LNCaP clone FGC (cell line): ENCODE results near the gene CCDC70.

Experiments
- DNase-seq: peaks from one replicate; pipeline ENCODE4 v3.0.0-alpha.2; 2011; ENCODE audit warnings: low read depth
- H3K4me3 ChIP-seq: 2 replicates; pipeline ENCODE4 v1.5.1; 2011; ENCODE audit warnings: mild to moderate bottlenecking, low read depth, low read length, control low read depth
- TF ChIP-seq, protein P1 (sequence below): IDR thresholded peaks from 2 replicates; pipeline ENCODE4 v1.5.1; 2012; ENCODE audit warnings: mild to moderate bottlenecking; ENCODE audit not compliant: control insufficient read depth, insufficient read depth; ENCODE audit errors: extremely low read depth

CCDC70 gene

DNA sequence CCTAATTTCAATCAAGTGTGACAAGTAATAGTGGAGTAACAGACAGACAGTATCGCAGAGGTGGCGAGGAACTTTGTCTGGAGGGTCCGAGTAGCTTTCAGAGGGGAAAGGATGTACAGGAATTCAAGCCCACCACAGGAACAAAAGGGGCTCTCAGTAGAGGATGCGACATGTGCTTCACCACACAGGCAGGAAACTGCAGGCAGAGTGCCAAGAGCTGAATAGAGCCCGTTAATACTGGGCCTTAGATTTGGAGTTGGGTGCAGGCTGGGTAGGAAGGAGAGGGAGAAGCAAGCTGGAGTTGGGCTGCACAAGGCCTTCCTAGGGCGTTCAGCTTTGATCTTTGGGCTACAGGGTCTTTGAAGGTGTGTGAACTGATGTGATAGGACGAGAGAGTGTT is 1.2 kb downstream of the CCDC70 start:
- TF ChIP-seq, protein P1, sequence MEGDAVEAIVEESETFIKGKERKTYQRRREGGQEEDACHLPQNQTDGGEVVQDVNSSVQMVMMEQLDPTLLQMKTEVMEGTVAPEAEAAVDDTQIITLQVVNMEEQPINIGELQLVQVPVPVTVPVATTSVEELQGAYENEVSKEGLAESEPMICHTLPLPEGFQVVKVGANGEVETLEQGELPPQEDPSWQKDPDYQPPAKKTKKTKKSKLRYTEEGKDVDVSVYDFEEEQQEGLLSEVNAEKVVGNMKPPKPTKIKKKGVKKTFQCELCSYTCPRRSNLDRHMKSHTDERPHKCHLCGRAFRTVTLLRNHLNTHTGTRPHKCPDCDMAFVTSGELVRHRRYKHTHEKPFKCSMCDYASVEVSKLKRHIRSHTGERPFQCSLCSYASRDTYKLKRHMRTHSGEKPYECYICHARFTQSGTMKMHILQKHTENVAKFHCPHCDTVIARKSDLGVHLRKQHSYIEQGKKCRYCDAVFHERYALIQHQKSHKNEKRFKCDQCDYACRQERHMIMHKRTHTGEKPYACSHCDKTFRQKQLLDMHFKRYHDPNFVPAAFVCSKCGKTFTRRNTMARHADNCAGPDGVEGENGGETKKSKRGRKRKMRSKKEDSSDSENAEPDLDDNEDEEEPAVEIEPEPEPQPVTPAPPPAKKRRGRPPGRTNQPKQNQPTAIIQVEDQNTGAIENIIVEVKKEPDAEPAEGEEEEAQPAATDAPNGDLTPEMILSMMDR: no peak
- H3K4me3 ChIP-seq: no peak overlapping the region
- no peak for DNase-seq

DNA sequence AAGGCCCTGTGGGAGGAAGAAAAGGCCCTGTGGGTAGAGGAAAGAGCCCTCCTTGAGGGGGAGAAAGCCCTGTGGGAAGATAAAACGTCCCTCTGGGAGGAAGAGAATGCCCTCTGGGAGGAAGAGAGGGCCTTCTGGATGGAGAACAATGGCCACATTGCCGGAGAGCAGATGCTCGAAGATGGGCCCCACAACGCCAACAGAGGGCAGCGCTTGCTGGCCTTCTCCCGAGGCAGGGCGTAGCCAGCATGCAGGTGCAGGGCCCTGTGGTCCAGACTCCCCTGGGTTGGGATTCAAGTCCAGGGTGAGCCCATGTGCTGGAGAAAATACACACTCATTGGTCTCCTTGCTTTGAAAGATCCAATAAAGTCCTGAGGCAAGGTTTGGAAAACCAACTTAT is 4.1 kb downstream of the CCDC70 start:
- TF ChIP-seq, protein P1: no peak
- no peak overlapping the region for H3K4me3 ChIP-seq
- DNase-seq: no peak

DNA sequence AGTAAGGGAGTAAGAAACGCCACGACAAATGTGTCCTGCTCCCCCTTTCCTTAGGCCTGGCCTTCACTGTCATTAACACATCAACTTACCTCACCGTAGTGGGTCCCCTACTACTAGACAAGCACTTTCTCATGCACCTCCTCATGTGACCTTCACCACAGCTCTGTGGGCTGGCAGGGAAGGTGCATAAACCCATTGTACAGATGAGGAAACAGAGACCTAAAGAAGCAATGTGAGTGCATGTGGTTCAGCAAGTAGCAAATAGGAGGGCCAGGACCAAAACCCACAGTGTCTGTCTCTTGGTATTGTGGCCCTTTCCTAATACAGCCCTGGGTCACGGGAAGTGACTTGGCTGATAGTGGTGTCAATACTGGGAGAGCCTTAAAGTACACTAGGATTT is 5.3 kb downstream of the CCDC70 start:
- TF ChIP-seq, protein P1: no peak
- DNase-seq: no peak

GRCh38 chr13:51869916-51870315 is 8.1 kb downstream of the CCDC70 start:
- H3K4me3 ChIP-seq: no peak overlapping the region
- DNase-seq: no peak
- TF ChIP-seq, protein P1: no peak

More for the DNA sequence above, 5.3 kb downstream of the CCDC70 start:
- H3K4me3 ChIP-seq: no peak overlapping the region

DNA sequence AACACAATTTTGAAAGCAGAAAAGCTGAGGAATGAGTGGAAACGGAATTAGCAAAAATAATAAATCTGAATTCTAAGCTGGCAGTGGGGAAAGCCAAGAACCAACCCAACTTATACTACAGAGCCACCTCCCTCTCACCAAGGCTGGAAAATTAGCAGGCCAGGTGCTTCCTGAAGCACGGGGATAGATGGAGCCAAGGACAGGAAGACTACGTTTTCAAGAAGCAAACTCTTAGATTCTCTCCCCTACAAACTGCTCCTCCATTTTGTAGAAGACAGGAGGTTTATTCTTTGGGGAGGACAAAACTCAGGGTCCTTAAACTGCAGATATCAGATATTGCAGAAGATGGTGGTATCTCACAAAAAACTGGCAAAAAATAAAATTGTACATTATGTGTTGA is 8.8 kb downstream of the CCDC70 start:
- DNase-seq: no peak
- H3K4me3 ChIP-seq: no peak overlapping the region
- TF ChIP-seq, protein P1: no peak

DNA sequence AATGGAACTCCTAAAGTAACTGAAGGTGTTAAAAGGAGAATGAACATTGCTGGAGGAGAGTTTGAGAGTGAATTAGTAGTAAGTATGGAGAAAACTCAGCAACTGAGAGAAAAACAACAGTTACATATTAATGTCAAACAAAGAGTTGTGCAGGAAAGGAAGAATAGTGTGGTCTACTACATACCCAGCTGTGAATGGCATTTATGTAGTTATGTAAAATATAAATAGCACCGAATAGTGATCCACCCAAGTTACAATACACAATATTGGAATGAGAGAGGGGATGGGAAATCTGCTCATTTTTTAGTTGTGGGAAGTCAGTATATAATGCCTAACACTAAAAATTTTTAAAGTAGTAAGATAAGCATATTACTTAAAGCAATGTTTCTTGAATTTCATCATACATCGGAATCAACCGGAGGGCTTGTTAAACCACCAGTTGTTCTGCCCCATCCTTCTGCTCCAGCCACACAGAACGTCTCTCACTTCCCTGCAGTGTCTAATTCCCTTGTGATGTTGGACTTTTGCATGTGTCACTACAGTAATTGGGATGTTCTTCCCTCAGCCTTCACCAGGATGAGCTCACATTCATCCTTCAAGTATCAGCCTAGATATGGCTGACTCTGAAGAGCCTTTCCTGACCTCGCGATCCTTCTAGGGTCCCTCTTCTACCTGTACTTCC is 11.5 kb downstream of the CCDC70 start:
- TF ChIP-seq, protein P1: no peak
- no peak for DNase-seq
- no peak overlapping the region for H3K4me3 ChIP-seq

DNA sequence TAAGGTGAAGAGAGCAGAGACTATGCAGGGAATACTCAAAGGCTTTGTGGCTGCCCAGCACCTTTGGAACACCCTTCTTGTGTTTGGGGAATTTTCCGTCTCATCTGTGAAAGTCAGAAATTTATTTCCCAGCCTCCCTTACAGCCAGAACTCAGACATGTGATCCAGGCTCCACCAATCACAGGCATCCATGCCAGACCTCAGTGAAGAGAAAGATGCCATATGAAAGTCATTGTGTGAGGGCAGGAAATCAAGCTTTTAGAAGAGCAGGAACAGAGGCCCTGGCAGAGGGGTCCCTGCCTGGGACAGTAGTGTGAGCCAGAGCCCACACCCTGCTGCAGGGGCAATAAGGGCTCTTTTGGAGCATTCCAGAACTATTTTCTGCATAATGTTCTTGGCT is 12.1 kb downstream of the CCDC70 start:
- H3K4me3 ChIP-seq: no peak overlapping the region
- TF ChIP-seq, protein P1: no peak
- DNase-seq: no peak
